Stimulated activated CD4-positive, alpha-beta T cell treated with anti-CD3 and anti-CD28 coated beads, Interleukin-12 subunit alpha, Interleukin-12 subunit beta, amount 100 ng/mL, for 24 hours (primary cell): Measurements from ENCODE around the gene RACGAP1.

Experiments used
- DNase-seq, 2 experiments: peaks; one replicate each; pipeline ENCODE4 v3.0.0-alpha.2; 2020; ENCODE audit warnings: low read depth in 2 of 2

Gene RACGAP1

DNA sequence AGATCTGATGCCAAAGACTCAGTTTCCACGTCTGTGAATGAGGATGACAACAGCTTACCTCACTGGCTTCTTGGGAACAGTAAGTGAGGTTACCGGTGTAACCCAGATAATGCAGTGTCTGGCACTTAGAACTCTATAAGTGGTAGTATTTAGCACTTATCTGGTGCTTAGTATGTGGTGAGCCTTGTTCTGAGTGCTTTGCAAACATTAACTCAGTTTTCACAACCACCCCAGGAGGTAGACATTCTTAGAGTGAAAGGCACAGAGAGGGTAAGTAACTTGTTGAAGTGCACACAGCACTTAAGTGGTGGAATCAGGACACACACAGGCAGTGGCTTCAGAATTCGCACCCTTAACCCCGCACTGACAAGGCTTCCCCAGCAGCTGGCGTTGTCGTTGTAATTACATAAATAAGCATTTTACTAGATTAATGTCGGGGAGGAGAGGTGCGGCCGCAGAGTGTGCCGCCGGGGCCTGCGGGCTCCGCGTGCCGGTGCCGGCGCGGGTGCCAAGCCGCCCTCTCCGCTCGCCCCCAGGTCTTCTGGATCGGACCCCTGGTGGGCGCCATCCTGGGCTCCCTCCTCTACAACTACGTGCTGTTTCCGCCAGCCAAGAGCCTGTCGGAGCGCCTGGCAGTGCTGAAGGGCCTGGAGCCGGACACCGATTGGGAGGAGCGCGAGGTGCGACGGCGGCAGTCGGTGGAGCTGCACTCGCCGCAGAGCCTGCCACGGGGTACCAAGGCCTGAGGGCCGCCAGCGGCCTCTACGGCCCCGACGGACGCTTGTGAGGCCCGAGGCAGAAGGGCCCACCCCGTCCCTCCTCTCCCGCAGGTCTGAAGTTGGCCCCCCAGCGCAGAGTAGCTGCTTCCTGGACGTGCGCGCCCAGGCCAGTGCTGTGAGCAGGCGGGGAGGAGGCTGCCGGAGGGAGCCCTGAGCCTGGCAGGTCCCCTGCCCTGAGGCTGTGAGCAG lies 70.1 kb downstream of the RACGAP1 start:
- DNase-seq: no peak

DNA sequence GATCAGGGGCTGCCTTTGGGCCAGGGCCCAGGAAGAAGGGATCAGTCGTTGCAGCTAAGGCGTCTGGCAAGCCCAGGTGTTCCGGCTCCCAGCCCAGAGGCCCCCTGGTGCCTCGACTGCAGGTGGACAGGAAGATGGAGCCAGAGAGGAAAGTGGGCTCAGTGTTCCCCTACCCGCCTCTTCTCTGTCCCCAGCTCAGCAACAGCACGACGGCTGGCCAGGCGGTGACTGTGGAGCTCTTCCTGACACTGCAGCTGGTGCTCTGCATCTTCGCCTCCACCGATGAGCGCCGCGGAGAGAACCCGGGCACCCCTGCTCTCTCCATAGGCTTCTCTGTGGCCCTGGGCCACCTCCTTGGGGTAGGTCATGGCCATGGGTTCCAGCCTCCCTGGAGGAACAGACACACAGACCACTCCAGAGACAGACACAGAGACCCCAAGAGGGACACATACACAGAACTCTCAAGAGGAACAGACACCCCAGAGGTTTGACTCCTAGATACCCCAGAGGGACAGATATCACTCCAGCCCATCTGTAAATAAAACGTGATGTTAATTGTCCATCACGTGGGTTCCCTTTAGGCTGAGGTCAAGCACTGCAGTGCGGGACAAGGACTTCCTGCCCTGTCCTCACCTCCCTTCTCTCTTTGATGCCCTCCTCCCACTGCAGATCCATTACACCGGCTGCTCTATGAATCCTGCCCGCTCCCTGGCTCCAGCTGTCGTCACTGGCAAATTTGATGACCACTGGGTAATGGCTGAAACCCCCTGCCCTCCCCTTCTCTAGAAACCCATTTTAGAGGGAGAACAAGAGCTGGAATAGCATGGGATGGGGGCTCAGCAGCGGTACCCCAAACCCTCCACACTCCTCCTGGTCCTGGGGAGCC lies 71.1 kb downstream of the RACGAP1 start:
- DNase-seq: no peak

DNA sequence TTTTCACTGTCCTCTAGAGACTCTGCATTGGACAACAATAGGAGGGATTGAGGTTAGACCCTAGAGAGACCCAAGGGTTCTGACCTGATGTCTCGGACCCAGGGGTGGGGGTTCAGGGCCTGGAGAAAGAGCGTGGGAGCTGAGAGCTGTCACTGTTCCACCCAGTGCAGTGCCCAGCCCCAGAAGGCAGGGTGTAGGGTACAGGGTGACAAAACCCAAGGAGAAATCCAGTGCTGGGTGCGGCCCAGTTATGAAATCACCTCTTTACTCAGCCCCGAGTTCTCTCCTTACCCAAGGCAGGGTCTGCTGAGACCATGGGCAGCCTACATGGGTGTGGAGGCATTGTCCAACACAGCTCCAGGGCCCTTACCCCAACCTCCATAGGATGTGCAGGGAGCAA lies 72.1 kb downstream of the RACGAP1 start:
- no peak for DNase-seq

DNA sequence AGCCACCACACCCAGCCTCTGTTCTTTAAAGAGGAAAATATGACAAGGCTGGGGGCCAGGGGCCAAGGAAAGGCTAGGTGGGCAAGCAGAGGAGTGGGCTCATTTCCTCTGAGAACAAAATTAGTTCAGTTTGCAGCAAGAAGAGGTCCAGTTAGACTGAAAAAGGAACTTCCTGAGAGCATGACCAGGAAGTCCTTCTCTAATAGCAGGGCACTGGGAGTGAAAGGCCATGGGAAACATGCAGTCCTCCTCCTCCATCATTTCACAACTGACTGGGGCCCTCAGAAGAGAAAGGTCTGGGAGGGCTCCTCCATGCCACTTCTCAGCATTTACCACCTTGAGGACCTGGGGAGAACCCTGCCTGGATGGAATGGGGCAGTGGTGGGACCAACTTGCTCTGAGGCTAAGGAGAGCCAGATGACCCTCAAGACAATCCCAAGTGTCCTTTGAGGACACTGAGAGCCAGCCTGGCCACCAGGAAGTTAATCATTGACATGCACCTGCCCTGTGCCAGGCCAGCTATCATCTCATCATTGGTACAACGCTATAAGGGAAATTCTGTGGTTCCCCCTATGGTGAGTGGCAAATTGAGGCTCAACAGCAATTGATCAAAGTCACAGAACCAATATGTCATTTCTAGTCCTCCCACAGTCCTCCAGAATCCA lies 72.8 kb downstream of the RACGAP1 start:
- DNase-seq: no peak

DNA sequence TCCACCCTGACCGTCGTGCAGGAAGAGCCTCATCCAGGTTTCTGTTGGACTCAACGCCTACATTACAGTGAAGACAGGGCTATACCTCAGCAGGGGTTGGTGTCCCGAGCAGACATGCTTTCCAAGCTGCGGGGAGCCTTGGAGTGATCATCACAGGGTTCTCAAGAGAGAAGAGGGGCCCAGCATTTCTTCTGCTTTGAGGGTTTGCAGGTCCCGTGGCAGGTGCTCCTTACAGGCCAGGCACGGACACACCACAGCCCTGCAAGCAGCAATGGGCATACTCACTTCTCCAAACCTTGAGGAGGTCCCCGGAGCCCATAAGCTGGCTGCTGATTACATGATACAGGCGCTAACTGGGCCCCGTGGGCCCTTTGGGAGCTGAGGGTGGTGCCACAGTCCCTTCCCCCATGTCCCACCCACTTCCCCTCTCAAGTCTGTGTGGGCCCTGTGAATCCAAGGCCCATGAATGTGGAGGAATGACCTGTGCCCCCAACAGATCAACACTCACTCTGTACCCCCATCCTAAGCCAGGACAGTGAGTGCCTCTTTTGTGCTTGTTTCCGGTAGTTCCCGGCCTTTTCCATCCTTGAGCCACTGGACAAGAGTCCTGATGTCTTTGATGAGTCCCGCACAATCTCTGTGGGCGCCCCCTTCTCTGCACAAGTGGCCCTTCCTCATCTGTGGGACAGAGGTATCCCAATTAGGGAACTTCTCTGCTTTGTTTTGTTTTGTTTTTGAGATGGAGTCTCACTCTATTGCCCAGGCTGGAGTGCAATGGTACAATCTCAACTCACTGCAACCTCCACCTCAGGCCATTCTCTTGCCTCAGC lies 73.7 kb downstream of the RACGAP1 start:
- DNase-seq: no peak

- no peak for DNase-seq
Observed at GRCh38 chr12:49950273-49951251, 74.7 kb downstream of the RACGAP1 start, which contains the start of gene AQP2. Gene AQP2 (plus strand): TSS chr12:49950737. CDS start chr12:49950831, 94 bp downstream.

GRCh38 chr12:49949866-49950265 lies 75.4 kb downstream of the RACGAP1 start:
- DNase-seq: no peak

DNA sequence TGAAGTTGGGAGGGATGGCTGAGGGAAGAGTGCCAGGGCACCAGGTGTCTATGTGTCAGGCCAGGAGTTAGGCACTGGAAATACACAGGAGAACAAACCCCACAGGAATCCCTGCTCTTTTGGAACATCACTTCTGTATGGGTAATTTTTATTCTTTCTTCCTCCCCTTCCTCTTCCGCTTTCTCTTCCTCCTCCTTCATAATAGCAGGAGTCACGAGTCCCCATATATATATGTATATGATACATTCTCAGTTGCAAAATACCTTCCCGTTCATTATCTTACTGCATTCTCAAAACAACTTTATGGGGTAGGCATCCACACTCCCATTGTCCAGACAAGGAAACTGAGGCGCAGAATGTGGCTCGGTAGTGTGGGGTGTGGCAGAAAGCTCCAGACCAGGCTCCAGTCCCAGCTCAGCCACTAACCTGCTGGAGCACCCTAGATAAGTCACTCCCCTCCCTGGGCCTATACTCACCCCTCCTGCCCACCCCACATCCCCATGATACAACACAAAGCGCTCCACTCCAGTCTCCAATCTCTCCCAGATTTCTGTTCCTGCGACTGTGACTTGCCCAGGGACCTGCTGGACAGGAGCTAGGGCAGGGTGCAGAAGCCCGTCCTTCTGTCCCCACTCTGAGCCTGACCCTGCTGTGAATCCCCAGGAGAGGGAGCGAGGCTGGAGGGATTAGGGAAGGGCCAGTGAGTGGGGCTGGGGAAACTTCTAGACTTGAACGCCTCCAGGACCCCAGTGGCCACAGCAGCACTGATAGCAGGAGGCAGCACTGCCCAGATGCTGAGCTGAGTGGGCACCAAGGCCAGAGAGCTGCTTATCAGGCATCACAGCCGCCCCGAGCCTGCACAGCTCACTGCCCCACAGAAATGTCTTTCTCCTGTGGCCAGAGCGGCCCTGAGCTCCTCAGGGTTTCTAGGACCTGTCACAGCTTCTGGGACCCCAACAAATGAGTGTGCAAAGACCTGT lies 76.1 kb downstream of the RACGAP1 start:
- DNase-seq: no peak

GRCh38 chr12:49947593-49948226 lies 77.6 kb downstream of the RACGAP1 start:
- DNase-seq: no peak

DNA sequence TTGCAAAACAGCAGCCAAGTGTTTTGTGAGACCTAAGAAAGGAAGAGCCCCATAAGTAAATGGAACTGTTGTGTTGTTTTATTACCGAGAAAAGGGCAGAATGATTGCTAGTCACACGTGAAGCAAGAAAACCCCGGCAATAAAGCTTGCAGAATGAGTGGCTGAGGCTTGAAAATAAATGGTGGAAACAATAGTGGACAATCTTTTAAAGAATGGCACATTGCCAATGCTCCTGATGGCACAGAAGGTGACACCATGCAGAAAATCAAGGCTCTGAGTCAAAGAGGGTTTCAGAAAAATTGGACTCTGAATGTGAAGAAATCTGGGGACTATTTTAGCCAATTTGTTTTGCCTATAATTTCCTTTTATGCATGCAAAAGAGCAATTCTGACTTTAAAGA lies 78.8 kb downstream of the RACGAP1 start:
- no peak for DNase-seq

DNA sequence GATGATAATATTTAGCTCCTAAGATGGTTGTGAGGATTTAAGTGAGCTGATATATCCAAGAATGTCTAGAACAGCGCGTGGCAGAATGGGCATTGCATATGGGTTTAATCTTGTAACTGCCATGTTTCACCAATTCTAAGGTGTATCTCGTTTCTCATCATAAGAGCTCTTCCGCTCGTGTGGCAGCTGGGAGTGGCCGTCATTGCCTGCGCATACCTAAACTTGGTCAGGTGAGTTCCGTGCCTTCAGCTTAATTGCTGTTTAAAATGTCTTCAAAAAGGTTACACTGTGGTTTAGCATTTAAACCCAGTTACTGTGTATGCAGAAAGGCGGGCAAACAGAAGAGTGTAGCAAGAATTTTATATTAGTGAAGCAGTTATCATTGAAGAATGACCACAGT lies 79.2 kb downstream of the RACGAP1 start:
- DNase-seq: no peak

- DNase-seq: peak; percentile 74 to 91
Observed at GRCh38 chr12:49945394-49946080, 79.8 kb downstream of the RACGAP1 start.

GRCh38 chr12:49944718-49945117 lies 80.6 kb downstream of the RACGAP1 start:
- no peak for DNase-seq

GRCh38 chr12:49944046-49944445 lies 81.2 kb downstream of the RACGAP1 start:
- DNase-seq: no peak

GRCh38 chr12:49943625-49943960 lies 81.7 kb downstream of the RACGAP1 start:
- DNase-seq: no peak

- DNase-seq: no peak
Observed at GRCh38 chr12:49942921-49943624, 82.2 kb downstream of the RACGAP1 start.

DNA sequence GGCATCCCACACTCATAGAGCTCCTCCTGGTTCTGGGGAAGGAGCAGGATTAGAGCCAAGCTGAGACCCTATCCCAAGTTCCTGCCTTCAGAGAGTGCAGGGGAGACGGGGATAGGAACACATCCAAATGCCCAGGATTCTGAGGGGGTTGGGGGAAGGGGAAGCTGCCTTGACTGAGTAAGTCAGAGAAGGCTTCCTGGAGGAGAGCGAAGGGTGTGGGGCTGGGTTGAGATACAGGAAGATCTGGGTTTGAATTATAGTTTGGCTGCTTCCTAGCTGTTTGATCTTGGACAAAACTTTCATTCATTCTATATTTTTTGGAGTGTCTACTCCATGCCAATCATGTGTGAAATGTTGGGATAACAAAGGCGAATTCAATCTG lies 82.8 kb downstream of the RACGAP1 start:
- no peak for DNase-seq
